H1 (cell line): ENCODE data around the gene GCAT. TPM values are rescaled to one million over a fixed set of nuclear protein-coding genes. Genes with fewer than 3 reads are reported as not detected.

ENCODE experiments used
- CTCF ChIA-PET: fragments of 300-600 bp; sonication (Branson Sonifier 250); formaldehyde crosslinking; loops from one replicate; lab custom pipeline; 2021; ENCODE audit not compliant: partially characterized antibody; lab: Charles Lee
- POLR2A ChIA-PET: fragments of 300-600 bp; sonication (Branson Sonifier 250); formaldehyde crosslinking; loops from one replicate; lab custom pipeline; 2021; ENCODE audit warnings: inconsistent platforms; ENCODE audit not compliant: partially characterized antibody; lab: Charles Lee
- DNase-seq, 2 experiments: peaks; one replicate each; pipeline versions ENCODE4 v3.0.0 to v3.0.0-alpha.2; 2010 to 2022; ENCODE audit warnings: low spot score in 2 of 2, low read depth in 1 of 2, mixed read lengths in 1 of 2
- FAIRE-seq: peaks from 2 replicates; lab custom pipeline; 2011; peaks lifted over from hg19 to GRCh38; lab: Jason Lieb, UNC
- H2AFZ ChIP-seq: 2 replicates; pipeline ENCODE4 v1.8.1; 2012; ENCODE audit warnings: low read length, inconsistent platforms
- H2AK5ac ChIP-seq: 2 replicates; pipeline ENCODE4 v1.6.1; 2013; ENCODE audit warnings: low read depth, low read length
- H2BK120ac ChIP-seq: replicated peaks from 2 replicates; pipeline ENCODE3; 2013; ENCODE audit warnings: low read depth, low read length, inconsistent platforms
- H2BK12ac ChIP-seq: 2 replicates; pipeline ENCODE4 v1.6.1; 2013; ENCODE audit warnings: low read depth, low read length
- H2BK15ac ChIP-seq: 2 replicates; pipeline ENCODE4 v1.6.1; 2013; ENCODE audit warnings: low read length
- H2BK20ac ChIP-seq: 2 replicates; pipeline ENCODE4 v1.6.1; 2013; ENCODE audit warnings: low read length
- H2BK5ac ChIP-seq: 2 replicates; pipeline ENCODE4 v1.6.1; 2013; ENCODE audit warnings: low read depth, low read length
- H3K14ac ChIP-seq: 2 replicates; pipeline ENCODE4 v1.6.1; 2013; ENCODE audit warnings: inconsistent platforms; ENCODE audit not compliant: insufficient read length
- H3K18ac ChIP-seq: 2 replicates; pipeline ENCODE4 v1.6.1; 2013; ENCODE audit warnings: low read length; ENCODE audit errors: extremely low read depth
- H3K23ac ChIP-seq: 2 replicates; pipeline ENCODE4 v1.6.1; 2013; ENCODE audit warnings: inconsistent platforms; ENCODE audit not compliant: insufficient read length
- H3K23me2 ChIP-seq: 2 replicates; pipeline ENCODE4 v1.6.1; 2013; ENCODE audit warnings: low read depth, low read length
- H3K27ac ChIP-seq: 2 replicates; pipeline ENCODE4 v1.6.1; 2011; ENCODE audit warnings: low read depth, low read length, inconsistent platforms
- H3K27me3 ChIP-seq, 4 experiments: replicated peaks in 1 of 4; 1 replicate in 1 of 4; 2 replicates in 3 of 4; pipeline versions ENCODE4 v1.6.1 to v1.8.1; 2011 to 2013; ENCODE audit warnings: low read length in 3 of 4, mild to moderate bottlenecking in 3 of 4, inconsistent platforms in 2 of 4, mixed read lengths in 2 of 4, moderate library complexity in 1 of 4; ENCODE audit not compliant: control insufficient read depth in 3 of 4, insufficient read depth in 3 of 4; ENCODE audit errors: extremely low read depth in 1 of 4
- H3K36me3 ChIP-seq, 4 experiments: 2 replicates each; pipeline versions ENCODE4 v1.6.1 to v1.8.1; 2011 to 2013; ENCODE audit warnings: mild to moderate bottlenecking in 4 of 4, low read length in 3 of 4, moderate library complexity in 2 of 4, control low read depth in 1 of 4, inconsistent platforms in 1 of 4; ENCODE audit not compliant: insufficient read depth in 4 of 4, control insufficient read depth in 2 of 4
- H3K4ac ChIP-seq: replicated peaks from 2 replicates; pipeline ENCODE3; 2013; ENCODE audit warnings: low read length, low read depth, mixed read lengths, inconsistent platforms; ENCODE audit not compliant: insufficient read length
- H3K4me1 ChIP-seq, 4 experiments: replicated peaks in 1 of 4; 1 replicate in 1 of 4; 2 replicates in 3 of 4; pipeline versions ENCODE4 v1.6.1 to v1.8.1; 2011 to 2013; ENCODE audit warnings: low read length in 3 of 4, inconsistent platforms in 2 of 4, mixed read lengths in 1 of 4; ENCODE audit not compliant: insufficient read depth in 4 of 4, control insufficient read depth in 3 of 4
- H3K4me2 ChIP-seq, 2 experiments: 2 replicates each; pipeline versions ENCODE4 v1.6.1 to v1.8.1; 2011 to 2013; ENCODE audit warnings: low read depth in 2 of 2, low read length in 2 of 2, control low read depth in 1 of 2, inconsistent platforms in 1 of 2, mild to moderate bottlenecking in 1 of 2; ENCODE audit not compliant: insufficient read depth in 1 of 2
- H3K4me3 ChIP-seq, 4 experiments: fragments of 200-600, 300-600 bp in 1 of 4; sonication (generic), shearing (Covaris generic), sonication (Bioruptor Twin) in 1 of 4; 2 replicates each; pipeline versions ENCODE4 v1.5.1 to v1.8.1; 2011 to 2016; ENCODE audit warnings: low read length in 4 of 4, low read depth in 3 of 4, control low read depth in 2 of 4, inconsistent platforms in 2 of 4, mild to moderate bottlenecking in 2 of 4, mixed read lengths in 1 of 4, moderate library complexity in 1 of 4; ENCODE audit not compliant: insufficient read depth in 2 of 4; ENCODE audit errors: extremely low read depth in 1 of 4
- H3K56ac ChIP-seq: replicated peaks from 2 replicates; pipeline ENCODE3; 2013; ENCODE audit warnings: low read depth, mild to moderate bottlenecking, mixed read lengths, low read length, inconsistent platforms; ENCODE audit not compliant: insufficient read length
- H3K79me1 ChIP-seq: 2 replicates; pipeline ENCODE4 v1.6.1; 2013; ENCODE audit warnings: low read depth, low read length, control low read depth
- H3K79me2 ChIP-seq, 2 experiments: 2 replicates each; pipeline versions ENCODE4 v1.6.1 to v1.8.1; 2012 to 2013; ENCODE audit warnings: low read length in 2 of 2, mild to moderate bottlenecking in 2 of 2, inconsistent platforms in 1 of 2; ENCODE audit not compliant: insufficient read depth in 2 of 2, control insufficient read depth in 1 of 2
- H3K9ac ChIP-seq, 4 experiments: replicated peaks in 1 of 4; 1 replicate in 1 of 4; 2 replicates in 3 of 4; pipeline versions ENCODE4 v1.6.1 to v1.8.1; 2011 to 2013; ENCODE audit warnings: low read depth in 3 of 4, low read length in 3 of 4, control low read depth in 2 of 4, mild to moderate bottlenecking in 2 of 4, moderate library complexity in 2 of 4, inconsistent platforms in 1 of 4; ENCODE audit errors: extremely low read depth in 1 of 4
- H3K9me3 ChIP-seq, 2 experiments: 2 replicates each; pipeline versions ENCODE4 v1.6.1 to v1.8.1; 2012 to 2013; ENCODE audit warnings: mild to moderate bottlenecking in 2 of 2, moderate library complexity in 2 of 2, control low read depth in 1 of 2, inconsistent platforms in 1 of 2, low read depth in 1 of 2, low read length in 1 of 2, mixed read lengths in 1 of 2; ENCODE audit not compliant: insufficient read depth in 2 of 2
- H4K20me1 ChIP-seq, 2 experiments: replicated peaks in 1 of 2; 2 replicates each; pipeline versions ENCODE3 to v1.8.1; 2011 to 2013; ENCODE audit warnings: inconsistent platforms in 2 of 2, low read length in 2 of 2, mild to moderate bottlenecking in 1 of 2; ENCODE audit not compliant: insufficient read depth in 2 of 2, control insufficient read depth in 1 of 2
- H4K5ac ChIP-seq: 2 replicates; pipeline ENCODE4 v1.6.1; 2013; ENCODE audit warnings: low read length, low read depth, mixed read lengths, inconsistent platforms; ENCODE audit not compliant: insufficient read length
- H4K8ac ChIP-seq: 2 replicates; pipeline ENCODE4 v1.8.0; 2013; ENCODE audit warnings: mild to moderate bottlenecking, moderate library complexity, low read length, inconsistent platforms; ENCODE audit not compliant: insufficient read depth; ENCODE audit errors: extremely low read depth
- H4K91ac ChIP-seq: replicated peaks from 2 replicates; pipeline ENCODE3; 2013; ENCODE audit warnings: low read length, mixed read lengths, inconsistent platforms; ENCODE audit not compliant: insufficient read length
- CHD2 ChIP-seq: IDR thresholded peaks from 2 replicates; pipeline ENCODE4 v1.6.1; 2012; ENCODE audit warnings: low read length, improper control_type of control experiment
- WGBS, 2 experiments: shearing (Covaris generic) in 1 of 2; methylation state at CpG; one replicate each; pipeline versions ENCODE4 v1.1.6 to v1.1.7; 2013 to 2015; ENCODE audit warnings: low lambda C conversion rate in 2 of 2, mixed read lengths in 2 of 2, inconsistent platforms in 1 of 2, low coverage in 1 of 2, missing lambda C conversion rate in 1 of 2; ENCODE audit not compliant: insufficient replicate concordance in 2 of 2, insufficient coverage in 1 of 2, insufficient read length in 1 of 2; ENCODE audit errors: extremely low coverage in 1 of 2, missing lambda C conversion rate in 1 of 2; 5-methylcytosine and 5-hydroxymethylcytosine counted together
- polyA plus RNA-seq, 7 experiments: library from polyadenylated mRNA; depleted of rRNA in 3 of 7; stranded (reverse) in 5 of 7; unstranded in 2 of 7; fragments of >200 nt in 5 of 7; fragments of 200-250 nt in 2 of 7; gene quantifications; 1 replicate in 5 of 7; 2 replicates in 1 of 7; 4 replicates in 1 of 7; pipeline versions ENCODE4 v1.2.1 to v1.2.3, GENCODE V29; 2011 to 2013; ENCODE audit warnings: missing spikeins in 2 of 7, mixed read lengths in 2 of 7
- total RNA-seq: library from RNA; stranded (reverse); fragmentation: NEBNext Ultra II Directional; extraction: Animal tissue kit (Norgen Biotek cat#: 25700); gene quantifications from 2 replicates; pipeline ENCODE4 v1.2.1, GENCODE V29; 2021
- TF ChIP-seq, protein P1 (sequence below), 3 experiments: IDR thresholded peaks; 1 replicate in 2 of 3; 2 replicates in 1 of 3; pipeline versions ENCODE4 v1.5.1 to v1.6.1; 2011; ENCODE audit warnings: low read length in 3 of 3, mild to moderate bottlenecking in 3 of 3, inconsistent platforms in 2 of 3, low read depth in 1 of 3, moderate library complexity in 1 of 3; ENCODE audit not compliant: insufficient read depth in 1 of 3; ENCODE audit errors: control extremely low read depth in 1 of 3

GCAT gene
- total and polyA plus RNA-seq, 2 of the 8 experiments (the other 6 are each of a cell fraction or from before 2014, with no cell fraction given) = 24.3 to 47.5 TPM

DNA sequence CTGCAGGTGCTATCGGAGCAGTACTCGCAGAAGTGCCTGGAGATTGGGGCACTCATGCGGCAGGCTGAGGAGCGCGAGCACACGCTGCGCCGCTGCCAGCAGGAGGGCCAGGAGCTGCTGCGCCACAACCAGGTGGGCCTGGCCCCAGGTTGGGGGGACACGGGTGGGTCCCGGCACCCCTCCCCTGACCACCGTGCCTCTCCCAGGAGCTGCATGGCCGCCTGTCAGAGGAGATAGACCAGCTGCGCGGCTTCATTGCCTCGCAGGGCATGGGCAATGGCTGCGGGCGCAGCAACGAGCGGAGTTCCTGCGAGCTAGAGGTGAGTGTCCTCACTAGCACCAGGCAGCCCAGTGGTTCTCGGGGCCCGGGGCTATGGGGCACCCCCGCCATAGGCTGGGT is 38.7 kb upstream of the GCAT start:
- Histone ChIP-seq H4K20me1 (peaks cover 0 to 8% of the 10 kb centered on the region in 2 experiments), H2BK20ac (no peak overlapping the region), H2BK120ac (no peak overlapping the region), H3K23ac (no peak overlapping the region), H3K9ac (no peak overlapping the region), H3K4ac (no peak overlapping the region), H4K91ac (no peak overlapping the region), H2BK15ac (no peak overlapping the region), H2AK5ac (no peak overlapping the region), H3K4me1 (no peaks in the 10 kb centered on the region), H4K8ac (no peak overlapping the region), H3K18ac (no peak overlapping the region), H3K36me3 (peaks cover 0 to 18% (median 9%) of the 10 kb centered on the region in 4 experiments; a peak in 5 of 8 replicates), H3K4me3 (no peak overlapping the region), H3K23me2 (no peaks in the 10 kb centered on the region), H4K5ac (no peak overlapping the region), H3K27me3 (no peaks in the 10 kb centered on the region; a peak in 2 of 7 replicates), H2BK12ac (no peak overlapping the region), H2AFZ (no peak overlapping the region), H3K79me2 (no peaks in the 10 kb centered on the region), H3K14ac (no peak overlapping the region), H3K4me2 (no peak overlapping the region), H3K27ac (no peak overlapping the region), H3K56ac (no peak overlapping the region), H3K79me1 (no peaks in the 10 kb centered on the region), H3K9me3 (no peaks in the 10 kb centered on the region), H2BK5ac (no peak overlapping the region)
- FAIRE-seq = no peak
- ChIA-PET POLR2A (interaction anchor here (0.5 to 1.9 kb wide), 9 partner anchors 9 to 199 kb away, joined by 3 to 12 read pairs (median 4); partner anchors contain the start of gene TRIOBP), CTCF (interaction anchor here (0.6 to 6.3 kb wide), 17 partner anchors 8 to 130 kb away, joined by 3 to 75 read pairs (median 4); no protein-coding TSS in a partner anchor)
- DNase-seq = no peak
- WGBS, 2 experiments = 95% methylated on average over 24 of the region's 24 CpGs; no CpG with 5 or more reads in 1 of the 2 experiments
- TF ChIP-seq CHD2 = no peak
- TF ChIP-seq, protein P1, sequence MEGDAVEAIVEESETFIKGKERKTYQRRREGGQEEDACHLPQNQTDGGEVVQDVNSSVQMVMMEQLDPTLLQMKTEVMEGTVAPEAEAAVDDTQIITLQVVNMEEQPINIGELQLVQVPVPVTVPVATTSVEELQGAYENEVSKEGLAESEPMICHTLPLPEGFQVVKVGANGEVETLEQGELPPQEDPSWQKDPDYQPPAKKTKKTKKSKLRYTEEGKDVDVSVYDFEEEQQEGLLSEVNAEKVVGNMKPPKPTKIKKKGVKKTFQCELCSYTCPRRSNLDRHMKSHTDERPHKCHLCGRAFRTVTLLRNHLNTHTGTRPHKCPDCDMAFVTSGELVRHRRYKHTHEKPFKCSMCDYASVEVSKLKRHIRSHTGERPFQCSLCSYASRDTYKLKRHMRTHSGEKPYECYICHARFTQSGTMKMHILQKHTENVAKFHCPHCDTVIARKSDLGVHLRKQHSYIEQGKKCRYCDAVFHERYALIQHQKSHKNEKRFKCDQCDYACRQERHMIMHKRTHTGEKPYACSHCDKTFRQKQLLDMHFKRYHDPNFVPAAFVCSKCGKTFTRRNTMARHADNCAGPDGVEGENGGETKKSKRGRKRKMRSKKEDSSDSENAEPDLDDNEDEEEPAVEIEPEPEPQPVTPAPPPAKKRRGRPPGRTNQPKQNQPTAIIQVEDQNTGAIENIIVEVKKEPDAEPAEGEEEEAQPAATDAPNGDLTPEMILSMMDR (IDR thresholded peaks at IDR 0.05; ENCODE audit: control extremely low read depth in 1 of 3, insufficient read depth in 1 of 3, low read depth in 1 of 3, low read length in 3 of 3) = no peak
